ENCODE measurements around the gene DPP7. TPM values are rescaled to one million over a fixed set of nuclear protein-coding genes. Genes with fewer than 3 reads are reported as not detected.

DPP7 gene
- total RNA-seq, 1 donor from 2014 or later: 125 TPM

- DNase-seq (ENCODE audit: low read depth): no peak
- no peak overlapping the region for H3K4me3 ChIP-seq (ENCODE audit: low read depth, low read length)
- TF ChIP-seq CTCF (conservative IDR thresholded peaks at IDR 0.05; ENCODE audit: low read depth, low read length): no peak
Measured at GRCh38 chr9:137150617-137151457, 36.3 kb upstream of the DPP7 start.

GRCh38 chr9:137149942-137150616, 35.5 kb upstream of the DPP7 start:
- no peak for DNase-seq (ENCODE audit: low read depth)
- H3K4me3 ChIP-seq (ENCODE audit: low read depth, low read length): no peak overlapping the region
- TF ChIP-seq CTCF (conservative IDR thresholded peaks at IDR 0.05; ENCODE audit: low read depth, low read length): no peak

- DNase-seq (ENCODE audit: low read depth): no peak
- no peak for TF ChIP-seq CTCF (conservative IDR thresholded peaks at IDR 0.05; ENCODE audit: low read depth, low read length)
- H3K4me3 ChIP-seq (ENCODE audit: low read depth, low read length): no peak overlapping the region
Measured at GRCh38 chr9:137149363-137149762, 34.8 kb upstream of the DPP7 start.

- no peak for DNase-seq (ENCODE audit: low read depth)
- no peak for TF ChIP-seq CTCF (conservative IDR thresholded peaks at IDR 0.05; ENCODE audit: low read depth, low read length)
- no peak overlapping the region for H3K4me3 ChIP-seq (ENCODE audit: low read depth, low read length)
Measured at GRCh38 chr9:137148661-137149060, 34.1 kb upstream of the DPP7 start.

- no peak for DNase-seq (ENCODE audit: low read depth)
- no peak for TF ChIP-seq CTCF (conservative IDR thresholded peaks at IDR 0.05; ENCODE audit: low read depth, low read length)
- no peak overlapping the region for H3K4me3 ChIP-seq (ENCODE audit: low read depth, low read length)
Measured at GRCh38 chr9:137148242-137148641, 33.7 kb upstream of the DPP7 start.

- TF ChIP-seq CTCF (conservative IDR thresholded peaks at IDR 0.05; ENCODE audit: low read depth, low read length): no peak
- no peak for DNase-seq (ENCODE audit: low read depth)
- no peak overlapping the region for H3K4me3 ChIP-seq (ENCODE audit: low read depth, low read length)
Measured at GRCh38 chr9:137147793-137148160, 33.2 kb upstream of the DPP7 start.
